K562 treated with DMSO at 1 percent for 24 hours (cell line): ENCODE data around the gene OR5M3. TPM values are rescaled to one million over a fixed set of nuclear protein-coding genes. Genes with fewer than 3 reads are reported as not detected.

Experiments
- total RNA-seq: library from RNA; unstranded; fragments of 300-600 nt; gene quantifications from 2 replicates; pipeline ENCODE4 v1.2.3, GENCODE V29; 2022; ENCODE audit warnings: low read depth; ENCODE audit not compliant: insufficient read depth

The OR5M3 gene
- total RNA-seq: not detected in 2 replicates

DNA sequence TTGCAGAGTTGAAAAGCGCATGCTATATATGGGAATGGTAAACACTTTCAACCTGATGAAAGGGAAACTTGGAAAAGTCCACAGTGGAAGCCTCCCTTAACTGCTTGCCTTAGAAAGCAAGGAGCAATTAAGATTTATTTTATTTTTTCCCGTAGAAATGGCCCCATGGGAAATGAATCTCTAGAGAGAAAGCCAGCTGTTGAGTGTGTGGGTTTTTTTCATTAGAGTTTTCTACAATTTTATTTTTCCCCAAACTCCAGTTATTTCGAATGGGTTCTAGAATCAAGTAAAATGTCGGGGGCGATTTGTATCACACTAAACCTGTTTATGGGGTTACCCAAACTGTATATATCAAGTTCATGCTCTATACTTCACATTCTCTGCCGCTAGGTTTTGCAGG lies at the start of gene OR5M3:
TSS of gene OR5M3 (minus strand) at position 101 of the 400 bp plus-strand sequence. CDS start 2,855 bp downstream, outside the sequence.

DNA sequence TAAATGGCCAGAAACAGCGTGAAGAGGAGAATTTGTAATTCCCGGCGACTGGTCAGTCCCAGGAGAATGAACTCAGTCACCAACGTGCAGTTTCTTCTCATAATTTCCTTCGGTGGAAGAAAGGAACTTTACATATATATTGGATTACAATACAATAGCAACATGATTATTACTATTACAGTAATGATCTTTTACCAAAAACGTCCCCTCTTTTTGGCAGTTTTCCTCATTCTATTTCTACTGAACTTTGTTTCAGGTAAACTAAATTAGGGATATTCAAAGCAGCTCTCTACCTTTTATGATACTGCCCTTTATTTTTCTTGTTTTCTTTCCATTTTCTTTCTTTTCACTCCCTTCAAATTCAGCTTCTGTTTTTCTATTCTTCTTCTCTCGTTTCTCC lies 18.1 kb upstream of the OR5M3 start, which contains the start of gene OR5M8:
TSS of gene OR5M8 (minus strand) at position 101 of the 400 bp plus-strand sequence. CDS start at position 101, 0 bp downstream.

Other genes starting within 250 kb of the OR5M3 start
- gene OR5T2, start 239.1 kb downstream of the OR5M3 start, total RNA-seq: not detected in 2 replicates
- not detected in 2 replicates for gene OR5T3, start 221.1 kb downstream of the OR5M3 start, total RNA-seq
- not detected in 2 replicates for gene OR5T1, start 199.2 kb downstream of the OR5M3 start, total RNA-seq
- gene OR8H1, start 181.1 kb downstream of the OR5M3 start, total RNA-seq: not detected in 2 replicates
- not detected in 2 replicates for gene OR8K3, start 158.2 kb downstream of the OR5M3 start, total RNA-seq
- gene OR8K1, start 127.3 kb downstream of the OR5M3 start, total RNA-seq: not detected in 2 replicates
- not detected in 2 replicates for gene OR8J1, start 119.1 kb downstream of the OR5M3 start, total RNA-seq
- gene OR8U1, start 97.7 kb downstream of the OR5M3 start, total RNA-seq: not detected in 2 replicates
- gene OR5AL1, start 60.7 kb downstream of the OR5M3 start, total RNA-seq: not detected in 2 replicates
- not detected in 2 replicates for gene OR5M8, start 18.0 kb upstream of the OR5M3 start, total RNA-seq
- not detected in 2 replicates for gene OR5M11, start 69.9 kb upstream of the OR5M3 start, total RNA-seq
- gene OR5M10, start 104.4 kb upstream of the OR5M3 start, total RNA-seq: not detected in 2 replicates
- gene OR5M1, start 141.5 kb upstream of the OR5M3 start, total RNA-seq: not detected in 2 replicates
- not detected in 2 replicates for gene OR5AP2, start 169.1 kb upstream of the OR5M3 start, total RNA-seq
- not detected in 2 replicates for gene OR5AR1, start 190.3 kb upstream of the OR5M3 start, total RNA-seq
- gene OR9G1, start 225.7 kb upstream of the OR5M3 start, total RNA-seq: not detected in 2 replicates